ENCODE results near the gene PICALM.

DNA sequence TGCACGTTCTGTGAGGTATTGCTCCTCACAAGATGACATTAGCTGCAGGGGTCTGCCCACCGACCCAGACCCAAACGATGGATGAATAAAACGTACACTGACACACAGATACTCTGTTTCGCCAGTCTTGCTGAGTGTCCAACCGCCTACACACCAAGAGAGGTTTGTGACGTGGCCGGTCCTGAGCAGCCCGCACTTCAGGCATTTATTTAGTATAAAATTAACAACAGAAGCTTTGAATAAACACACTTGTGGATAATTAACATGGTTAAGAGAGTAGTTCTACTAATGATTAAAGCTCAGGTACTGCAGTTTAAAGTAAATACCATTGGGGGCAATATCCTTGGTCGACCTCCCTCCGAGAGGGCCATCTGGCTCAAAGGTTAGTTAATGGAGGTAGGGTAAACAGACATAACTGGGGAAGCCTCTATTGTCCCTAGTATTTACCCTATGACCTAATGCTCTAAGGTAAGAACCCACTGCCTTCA, 138.0 kb downstream of the PICALM start:
- TF ChIP-seq POLR2AphosphoS5 (IDR thresholded peaks at IDR 0.05; ENCODE audit: borderline replicate concordance, low read depth, low read length) = no peak
- no peak for TF ChIP-seq EZH2 (IDR thresholded peaks at IDR 0.05)
- TF ChIP-seq FOXP2 (optimal IDR thresholded peaks at IDR 0.05; ENCODE audit: control extremely low read depth, extremely low read length, insufficient read depth) = no peak
